ENCODE measurements around the gene RASGRF2.
"Not testable (repeated sequence)": the region's sequence is repeated elsewhere in the genome, so short reads cannot be mapped to it uniquely, and the experiment has no call there.

Gene RASGRF2

DNA sequence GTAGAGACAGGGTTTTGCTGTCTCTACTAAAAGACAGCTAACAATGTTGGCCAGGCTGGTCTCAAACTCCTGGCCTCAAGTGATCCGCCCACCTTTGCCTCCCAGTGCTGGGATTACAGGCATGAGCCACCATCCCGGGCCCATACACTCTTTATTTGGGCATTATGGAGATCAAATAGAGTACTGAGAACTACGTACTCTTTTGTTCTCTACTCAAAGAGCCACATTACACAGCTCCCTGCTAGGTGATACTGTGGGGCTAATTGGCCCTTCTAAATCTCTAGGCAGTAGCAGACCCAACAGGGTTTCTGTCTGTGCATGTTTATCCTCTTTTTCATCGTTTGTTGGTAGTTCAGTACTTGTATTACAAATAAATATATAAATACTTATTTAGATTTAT lies 289.1 kb downstream of the RASGRF2 start:
- no peak overlapping the region for H3K4me3 ChIP-seq (replicated peaks in 1 of 2; ENCODE audit: low read depth in 2 of 2, low read length in 2 of 2)
- TF ChIP-seq, protein P1, sequence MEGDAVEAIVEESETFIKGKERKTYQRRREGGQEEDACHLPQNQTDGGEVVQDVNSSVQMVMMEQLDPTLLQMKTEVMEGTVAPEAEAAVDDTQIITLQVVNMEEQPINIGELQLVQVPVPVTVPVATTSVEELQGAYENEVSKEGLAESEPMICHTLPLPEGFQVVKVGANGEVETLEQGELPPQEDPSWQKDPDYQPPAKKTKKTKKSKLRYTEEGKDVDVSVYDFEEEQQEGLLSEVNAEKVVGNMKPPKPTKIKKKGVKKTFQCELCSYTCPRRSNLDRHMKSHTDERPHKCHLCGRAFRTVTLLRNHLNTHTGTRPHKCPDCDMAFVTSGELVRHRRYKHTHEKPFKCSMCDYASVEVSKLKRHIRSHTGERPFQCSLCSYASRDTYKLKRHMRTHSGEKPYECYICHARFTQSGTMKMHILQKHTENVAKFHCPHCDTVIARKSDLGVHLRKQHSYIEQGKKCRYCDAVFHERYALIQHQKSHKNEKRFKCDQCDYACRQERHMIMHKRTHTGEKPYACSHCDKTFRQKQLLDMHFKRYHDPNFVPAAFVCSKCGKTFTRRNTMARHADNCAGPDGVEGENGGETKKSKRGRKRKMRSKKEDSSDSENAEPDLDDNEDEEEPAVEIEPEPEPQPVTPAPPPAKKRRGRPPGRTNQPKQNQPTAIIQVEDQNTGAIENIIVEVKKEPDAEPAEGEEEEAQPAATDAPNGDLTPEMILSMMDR (IDR thresholded peaks at IDR 0.05; ENCODE audit: low read depth, low read length): no peak
- no peak for DNase-seq (ENCODE audit: low read depth in 2 of 2)

DNA sequence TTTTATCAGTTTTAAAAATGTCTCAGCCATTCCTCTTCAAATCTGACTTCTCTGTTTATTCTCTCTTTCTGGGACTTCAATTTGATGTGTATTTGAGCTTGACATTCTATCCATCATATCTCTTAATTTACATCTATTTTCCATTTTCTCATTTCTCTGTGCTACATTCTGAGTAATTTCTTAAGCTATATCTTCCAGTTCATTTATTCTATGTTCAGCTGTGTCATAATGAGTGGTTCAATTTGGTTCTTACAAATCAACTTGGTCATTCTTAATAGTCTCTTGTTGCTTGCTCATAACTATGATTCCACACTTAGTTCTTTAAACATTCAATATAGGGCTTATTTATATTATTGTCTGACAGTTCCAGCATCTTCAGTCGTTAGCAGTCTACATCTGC lies 289.8 kb downstream of the RASGRF2 start:
- TF ChIP-seq, protein P1 (IDR thresholded peaks at IDR 0.05; ENCODE audit: low read depth, low read length): no peak
- H3K4me3 ChIP-seq (replicated peaks in 1 of 2; ENCODE audit: low read depth in 2 of 2, low read length in 2 of 2): no peak overlapping the region
- no peak for DNase-seq (ENCODE audit: low read depth in 2 of 2)

GRCh38 chr5:81251922-81252321 lies 291.8 kb downstream of the RASGRF2 start:
- no peak for DNase-seq (ENCODE audit: low read depth in 2 of 2)
- no peak overlapping the region for H3K4me3 ChIP-seq (replicated peaks in 1 of 2; ENCODE audit: low read depth in 2 of 2, low read length in 2 of 2)
- TF ChIP-seq, protein P1 (IDR thresholded peaks at IDR 0.05; ENCODE audit: low read depth, low read length): no peak

- no peak overlapping the region for H3K4me3 ChIP-seq (replicated peaks in 1 of 2; ENCODE audit: low read depth in 2 of 2, low read length in 2 of 2)
- TF ChIP-seq, protein P1 (IDR thresholded peaks at IDR 0.05; ENCODE audit: low read depth, low read length): no peak
- no peak for DNase-seq (ENCODE audit: low read depth in 2 of 2)
Observed at GRCh38 chr5:81252904-81253303, 292.7 kb downstream of the RASGRF2 start.

- H3K4me3 ChIP-seq (replicated peaks in 1 of 2; ENCODE audit: low read depth in 2 of 2, low read length in 2 of 2): no peak overlapping the region
- DNase-seq (ENCODE audit: low read depth in 2 of 2): no peak
- TF ChIP-seq, protein P1 (IDR thresholded peaks at IDR 0.05; ENCODE audit: low read depth, low read length): no peak
Observed at GRCh38 chr5:81253875-81254274, 293.7 kb downstream of the RASGRF2 start.

- H3K4me3 ChIP-seq (replicated peaks in 1 of 2; ENCODE audit: low read depth in 2 of 2, low read length in 2 of 2): no peak overlapping the region
- no peak for DNase-seq (ENCODE audit: low read depth in 2 of 2)
- TF ChIP-seq, protein P1 (IDR thresholded peaks at IDR 0.05; ENCODE audit: low read depth, low read length): no peak
Observed at GRCh38 chr5:81254886-81255559, 294.9 kb downstream of the RASGRF2 start.

DNA sequence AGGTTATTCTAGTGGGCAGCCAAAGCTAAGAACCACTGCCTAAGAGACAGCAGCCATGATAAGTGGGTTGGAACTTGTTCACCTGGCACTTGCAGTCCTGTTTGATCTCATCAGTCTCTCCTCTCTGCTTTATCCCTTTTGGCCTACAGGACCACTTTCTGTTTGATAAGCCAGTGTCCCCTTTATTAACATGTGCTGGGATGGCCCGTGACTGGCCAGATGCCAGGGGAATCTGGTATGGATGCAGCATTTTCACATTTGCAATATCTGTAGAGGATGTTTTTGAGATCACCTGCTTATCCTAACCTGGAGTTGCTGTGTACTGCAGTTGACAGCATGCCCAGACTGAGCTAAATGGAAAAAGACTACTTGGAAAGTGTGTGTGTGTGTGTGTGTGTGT lies 296.6 kb downstream of the RASGRF2 start:
- no peak for DNase-seq (ENCODE audit: low read depth in 2 of 2)
- TF ChIP-seq, protein P1 (IDR thresholded peaks at IDR 0.05; ENCODE audit: low read depth, low read length): no peak

GRCh38 chr5:81262796-81263195 lies 302.6 kb downstream of the RASGRF2 start:
- DNase-seq (ENCODE audit: low read depth in 2 of 2): not testable (repeated sequence)

More for the DNA sequence above, 296.6 kb downstream of the RASGRF2 start:
- H3K4me3 ChIP-seq (replicated peaks in 1 of 2; ENCODE audit: low read depth in 2 of 2, low read length in 2 of 2): no peak overlapping the region

More at GRCh38 chr5:81262796-81263195, 302.6 kb downstream of the RASGRF2 start:
- not testable (repeated sequence) for H3K4me3 ChIP-seq (replicated peaks in 1 of 2; ENCODE audit: low read depth in 2 of 2, low read length in 2 of 2)

Measured in cardiac fibroblast (primary cell).